ENCODE data around the gene PLPPR5. TPM values are rescaled to one million over a fixed set of nuclear protein-coding genes. Genes with fewer than 3 reads are reported as not detected.

Gene PLPPR5
- total RNA-seq, 1 donor, result not detected

GRCh38 chr1:98963064-98963758, 41.5 kb downstream of the PLPPR5 start:
- peaks cover 11% of the 10 kb centered on the region for H3K4me1 ChIP-seq (ENCODE audit: insufficient read depth, low read length)
- H3K36me3 ChIP-seq (ENCODE audit: insufficient read depth, low read length), result no peaks in the 10 kb centered on the region
- no peaks in the 10 kb centered on the region for H4K20me1 ChIP-seq (ENCODE audit: insufficient read depth, low read length)
- DNase-seq (ENCODE audit: insufficient read length, low spot score, missing footprints), result peak; percentile 11
- peak overlapping the region; percentile 3 for H3K4me2 ChIP-seq (ENCODE audit: insufficient read depth, low read length)
- no peaks in the 10 kb centered on the region for H3K79me2 ChIP-seq (ENCODE audit: insufficient read depth, low read length)
- no peak overlapping the region for H3K27ac ChIP-seq (ENCODE audit: low read depth, low read length)
- no peak overlapping the region for H3K4me3 ChIP-seq (ENCODE audit: insufficient read depth, low read length)
- no peaks in the 10 kb centered on the region for H3K9me3 ChIP-seq (ENCODE audit: low read depth, low read length)
- H3K27me3 ChIP-seq (ENCODE audit: insufficient read depth, low read length), result peaks cover 3% of the 10 kb centered on the region
- no peak overlapping the region for H2AFZ ChIP-seq (ENCODE audit: low read length)
- no peak for TF ChIP-seq CTCF (IDR thresholded peaks at IDR 0.05; ENCODE audit: extremely low read depth, low read depth, low read length)

- no peak overlapping the region for H3K4me3 ChIP-seq (ENCODE audit: insufficient read depth, low read length)
- no peak overlapping the region for H2AFZ ChIP-seq (ENCODE audit: low read length)
- no peaks in the 10 kb centered on the region for H3K27me3 ChIP-seq (ENCODE audit: insufficient read depth, low read length)
- no peak overlapping the region for H3K27ac ChIP-seq (ENCODE audit: low read depth, low read length)
- peaks cover 11% of the 10 kb centered on the region for H3K4me1 ChIP-seq (ENCODE audit: insufficient read depth, low read length)
- H3K36me3 ChIP-seq (ENCODE audit: insufficient read depth, low read length), result no peaks in the 10 kb centered on the region
- no peak for TF ChIP-seq CTCF (IDR thresholded peaks at IDR 0.05; ENCODE audit: extremely low read depth, low read depth, low read length)
- no peaks in the 10 kb centered on the region for H3K9me3 ChIP-seq (ENCODE audit: low read depth, low read length)
- peak; percentile 62 for DNase-seq (ENCODE audit: insufficient read length, low spot score, missing footprints)
- H4K20me1 ChIP-seq (ENCODE audit: insufficient read depth, low read length), result no peaks in the 10 kb centered on the region
- H3K79me2 ChIP-seq (ENCODE audit: insufficient read depth, low read length), result no peaks in the 10 kb centered on the region
- no peak overlapping the region for H3K4me2 ChIP-seq (ENCODE audit: insufficient read depth, low read length)
Measured at GRCh38 chr1:98962156-98962555, 42.5 kb downstream of the PLPPR5 start.

- no peak overlapping the region for H2AFZ ChIP-seq (ENCODE audit: low read length)
- TF ChIP-seq CTCF (IDR thresholded peaks at IDR 0.05; ENCODE audit: extremely low read depth, low read depth, low read length), result no peak
- no peak overlapping the region for H3K4me2 ChIP-seq (ENCODE audit: insufficient read depth, low read length)
- H3K27me3 ChIP-seq (ENCODE audit: insufficient read depth, low read length), result no peaks in the 10 kb centered on the region
- H3K36me3 ChIP-seq (ENCODE audit: insufficient read depth, low read length), result no peaks in the 10 kb centered on the region
- no peaks in the 10 kb centered on the region for H3K79me2 ChIP-seq (ENCODE audit: insufficient read depth, low read length)
- no peak overlapping the region for H3K4me3 ChIP-seq (ENCODE audit: insufficient read depth, low read length)
- H4K20me1 ChIP-seq (ENCODE audit: insufficient read depth, low read length), result no peaks in the 10 kb centered on the region
- H3K27ac ChIP-seq (ENCODE audit: low read depth, low read length), result no peak overlapping the region
- no peaks in the 10 kb centered on the region for H3K4me1 ChIP-seq (ENCODE audit: insufficient read depth, low read length)
- DNase-seq (ENCODE audit: insufficient read length, low spot score, missing footprints), result no peak
- H3K9me3 ChIP-seq (ENCODE audit: low read depth, low read length), result no peaks in the 10 kb centered on the region
Measured at GRCh38 chr1:98949621-98950020, 55.0 kb downstream of the PLPPR5 start.

GRCh38 chr1:98949166-98949565, 55.5 kb downstream of the PLPPR5 start:
- Histone ChIP-seq H4K20me1 (ENCODE audit: insufficient read depth, low read length) (no peaks in the 10 kb centered on the region), H3K79me2 (ENCODE audit: insufficient read depth, low read length) (no peaks in the 10 kb centered on the region), H3K27ac (ENCODE audit: low read depth, low read length) (no peak overlapping the region), H3K4me1 (ENCODE audit: insufficient read depth, low read length) (no peaks in the 10 kb centered on the region), H3K4me3 (ENCODE audit: insufficient read depth, low read length) (no peak overlapping the region), H3K4me2 (ENCODE audit: insufficient read depth, low read length) (no peak overlapping the region), H2AFZ (ENCODE audit: low read length) (no peak overlapping the region), H3K9me3 (ENCODE audit: low read depth, low read length) (no peaks in the 10 kb centered on the region), H3K27me3 (ENCODE audit: insufficient read depth, low read length) (no peaks in the 10 kb centered on the region), H3K36me3 (ENCODE audit: insufficient read depth, low read length) (no peaks in the 10 kb centered on the region)
- no peak for DNase-seq (ENCODE audit: insufficient read length, low spot score, missing footprints)
- no peak for TF ChIP-seq CTCF (IDR thresholded peaks at IDR 0.05; ENCODE audit: extremely low read depth, low read depth, low read length)

All from osteoblast (primary cell).